HG02763 (cell line): Measurements from ENCODE around the gene CENPO.
A peak's percentile ranks its signal among the peaks of the same experiment; 100 is the strongest.
"Not testable (repeated sequence)": the region's sequence is repeated elsewhere in the genome, so short reads cannot be mapped to it uniquely, and the experiment has no call there.

Source experiments
- ATAC-seq: cut with Tn5 transposase; IDR thresholded peaks from one replicate; pipeline ENCODE4 v1.9.1; 2021; ENCODE audit warnings: mild to moderate bottlenecking, moderate library complexity; ENCODE audit not compliant: unreplicated experiment

CENPO gene

GRCh38 chr2:24822049-24822706, 29.0 kb downstream of the CENPO start:
- ATAC-seq, result no peak

- no peak for ATAC-seq
Measured at GRCh38 chr2:24824071-24824588, 30.9 kb downstream of the CENPO start.

DNA sequence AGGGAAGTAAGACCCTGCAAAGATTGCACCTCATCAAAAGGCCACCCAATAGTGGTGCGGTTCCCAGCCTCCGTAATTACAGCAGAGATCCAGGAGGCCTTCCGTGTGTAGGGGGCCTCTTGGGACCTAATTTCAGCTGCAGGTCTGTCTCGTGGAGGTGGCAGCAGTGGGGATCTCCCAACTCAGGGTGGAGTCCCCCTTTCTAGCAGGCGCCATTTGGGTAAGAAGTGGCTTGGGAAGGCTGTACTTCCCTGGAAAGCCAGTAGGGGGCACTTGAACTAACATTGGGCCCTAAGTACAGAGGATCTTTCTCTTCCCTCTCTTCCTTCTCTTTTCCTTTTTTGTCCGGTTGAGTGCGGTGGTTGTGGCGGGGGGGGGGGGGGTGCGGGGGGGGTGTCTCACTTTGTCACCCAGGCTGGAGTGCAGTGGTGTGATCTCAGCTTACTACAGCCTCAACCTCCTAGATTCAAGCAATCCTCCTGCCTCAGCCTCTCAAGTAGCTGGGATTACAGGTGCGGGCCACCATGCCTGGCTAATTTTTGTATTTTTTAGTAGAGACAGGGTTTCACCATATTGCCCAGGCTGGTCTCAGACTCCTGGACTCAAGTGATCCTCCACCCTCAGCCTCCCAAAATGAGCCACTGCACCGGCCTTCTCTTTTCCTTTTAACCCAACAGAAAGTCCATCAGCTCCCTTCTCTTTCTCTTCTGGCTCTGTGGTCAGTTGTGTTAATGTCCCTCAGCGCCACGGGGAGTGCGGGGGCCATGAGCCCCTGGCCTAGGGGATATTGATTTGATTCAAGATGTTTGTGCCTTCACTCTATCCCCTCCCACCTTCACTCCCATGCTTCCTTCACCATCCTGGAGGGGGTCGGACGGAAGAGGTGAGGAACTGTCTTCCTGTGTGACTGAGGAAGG, 32.0 kb downstream of the CENPO start:
- ATAC-seq, result no peak

DNA sequence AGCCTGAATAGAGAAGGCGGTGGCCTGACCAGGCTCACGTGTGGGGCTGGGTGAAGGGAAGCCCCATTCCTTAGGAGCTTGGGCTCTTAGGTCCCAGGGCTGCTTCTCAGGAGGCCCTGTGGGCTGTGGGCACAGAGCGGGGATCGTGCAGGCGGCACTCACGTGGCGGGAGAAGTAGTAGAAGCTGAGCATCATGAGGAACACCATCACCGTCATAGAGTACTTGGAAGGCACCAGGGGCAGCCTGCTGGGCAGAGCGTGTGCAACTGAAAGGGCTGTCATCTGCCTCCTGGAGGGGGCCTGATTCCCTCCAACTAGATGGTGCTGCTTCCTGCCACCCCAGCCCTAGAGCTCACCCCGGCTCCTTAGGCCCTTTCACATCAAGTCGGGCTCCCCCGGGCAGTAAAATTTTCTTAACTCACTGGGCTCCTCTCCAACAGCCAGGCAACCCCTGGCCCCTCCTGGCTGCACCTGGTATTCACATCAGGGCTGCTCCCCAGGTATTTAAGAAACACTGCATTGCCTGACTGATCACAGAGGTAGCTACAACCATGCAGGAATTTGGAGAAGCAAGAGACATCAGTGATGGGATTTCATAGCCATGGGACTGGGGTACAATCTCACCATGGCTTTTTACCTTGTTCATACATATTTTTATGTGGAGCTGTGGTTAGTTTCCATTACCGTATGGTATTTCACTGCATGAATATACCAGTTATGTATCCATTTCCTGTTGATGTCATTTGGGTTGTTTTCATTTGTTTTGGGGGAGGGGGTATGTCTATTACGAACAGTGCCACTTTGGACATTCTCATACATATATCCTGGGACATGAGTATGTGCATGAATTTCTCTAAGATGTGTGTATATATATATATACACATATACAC, 32.9 kb downstream of the CENPO start:
- no peak for ATAC-seq

- ATAC-seq, result no peak
Measured at GRCh38 chr2:24826773-24827145, 33.5 kb downstream of the CENPO start.

- peak; percentile 59 for ATAC-seq
Measured at GRCh38 chr2:24827321-24828237, 34.4 kb downstream of the CENPO start.

DNA sequence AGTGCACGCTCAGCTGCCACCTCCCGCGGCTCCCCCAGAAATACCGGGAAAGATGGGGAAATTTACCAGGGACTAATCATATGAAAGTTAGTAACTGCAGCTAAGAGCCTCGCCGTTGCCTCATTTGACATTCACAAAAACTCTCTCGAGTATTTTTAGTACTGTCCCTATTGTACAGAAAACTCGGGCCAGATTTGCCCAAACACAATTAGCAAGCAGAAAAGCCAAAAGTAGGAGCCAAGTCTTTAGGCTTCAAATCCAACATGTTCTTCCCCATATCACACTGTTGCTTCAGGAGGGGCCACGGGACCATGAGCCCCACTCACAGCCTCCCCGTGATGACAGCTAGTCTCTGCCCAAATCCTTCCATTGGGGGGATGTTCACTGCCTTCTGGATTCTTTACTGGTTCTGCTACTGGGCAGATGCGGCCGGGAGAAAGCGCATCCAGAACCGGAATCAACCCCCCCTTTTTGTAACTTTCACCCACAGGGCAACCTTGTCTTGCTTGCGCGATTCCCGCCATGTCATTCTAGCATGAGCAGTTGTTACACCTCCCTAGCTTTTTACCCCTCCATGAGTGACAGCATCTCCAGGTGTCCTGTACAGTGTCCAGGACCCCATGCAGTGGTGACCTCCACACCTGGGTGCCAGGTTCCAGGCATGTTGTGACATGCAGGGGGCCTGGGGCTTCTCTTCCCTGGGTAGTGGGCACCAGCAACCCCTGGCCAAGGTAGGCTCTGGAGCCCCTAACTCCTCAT, 35.2 kb downstream of the CENPO start:
- ATAC-seq, result no peak

GRCh38 chr2:24830351-24830750, 37.1 kb downstream of the CENPO start:
- ATAC-seq, result no peak

DNA sequence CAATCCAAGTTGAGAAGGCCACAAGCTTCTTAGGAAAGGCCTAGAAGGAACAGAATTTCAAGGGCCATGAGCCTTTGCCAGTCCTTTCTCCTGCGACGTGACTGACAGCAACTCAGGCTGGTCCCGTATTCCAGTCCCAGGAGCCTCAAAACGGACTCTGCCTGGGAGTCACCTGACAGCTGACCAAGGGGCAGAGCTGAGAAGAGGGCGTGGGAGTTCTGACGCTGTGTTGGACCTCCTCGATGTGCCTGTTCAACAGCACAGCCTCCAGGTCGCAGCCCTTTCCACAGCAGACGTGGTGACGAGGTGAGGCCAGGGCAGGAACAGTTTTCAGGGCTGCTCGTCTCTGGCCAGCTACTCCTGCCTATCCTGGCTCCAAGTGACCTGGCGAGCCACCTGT, 37.6 kb downstream of the CENPO start:
- no peak for ATAC-seq

DNA sequence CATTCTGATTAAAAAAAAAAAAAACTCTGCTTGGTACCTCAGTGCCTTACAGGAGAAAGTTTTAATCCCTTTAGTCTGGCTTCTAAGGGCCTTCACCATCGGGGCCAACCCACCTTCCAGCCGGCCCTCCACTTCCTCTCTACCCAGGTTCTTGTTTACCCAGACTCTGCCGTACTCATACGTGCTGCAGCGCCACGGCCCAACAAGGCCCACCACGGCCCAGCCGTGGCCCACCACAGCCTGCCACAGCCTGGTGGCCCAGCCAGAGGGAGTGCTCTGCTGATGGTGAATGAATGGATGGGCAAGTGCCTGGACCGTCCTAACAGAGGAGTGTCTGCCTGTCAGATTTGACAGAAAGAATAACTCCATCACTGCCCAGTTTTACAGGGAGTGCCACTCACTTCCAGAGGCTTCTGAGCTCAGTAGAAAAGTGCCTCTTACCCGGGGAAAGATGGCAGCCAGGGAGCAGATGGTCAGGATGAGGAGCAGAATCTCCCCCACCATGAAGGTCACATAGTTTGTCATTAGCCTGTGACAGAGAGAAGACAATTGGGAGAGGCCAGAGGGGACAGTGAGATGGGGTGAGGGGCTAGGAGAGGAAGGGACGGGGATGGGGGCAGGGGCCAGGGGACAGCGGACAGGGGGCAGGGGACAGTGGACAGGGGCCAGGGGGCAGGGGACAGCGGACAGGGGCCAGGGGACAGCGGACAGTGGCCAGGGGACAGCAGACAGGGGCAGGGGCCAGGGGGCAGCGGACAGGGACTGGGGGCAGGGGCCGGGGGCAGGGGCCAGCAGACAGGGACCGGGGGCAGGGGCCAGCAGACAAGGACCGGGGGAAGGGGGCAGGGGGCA, 38.2 kb downstream of the CENPO start:
- ATAC-seq, result no peak

DNA sequence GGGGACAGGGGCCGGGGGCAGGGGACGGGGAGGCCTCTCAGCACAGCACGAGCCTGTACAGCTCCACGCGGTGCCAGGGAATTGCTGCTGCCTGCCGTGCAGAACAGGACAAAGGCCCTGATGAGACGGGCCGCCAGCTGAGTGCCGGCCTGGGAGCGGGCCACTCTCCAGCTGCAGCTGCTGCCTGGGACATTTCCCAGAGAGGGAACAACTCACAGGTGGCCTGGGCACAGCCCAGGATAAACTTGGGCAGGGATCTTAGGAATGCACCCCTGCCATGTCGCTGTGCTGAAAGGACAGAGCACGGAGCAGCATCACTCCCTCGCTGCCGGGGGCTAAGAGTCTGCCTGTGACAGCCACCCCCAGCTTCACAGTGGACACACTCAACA, 38.8 kb downstream of the CENPO start:
- ATAC-seq, result no peak

DNA sequence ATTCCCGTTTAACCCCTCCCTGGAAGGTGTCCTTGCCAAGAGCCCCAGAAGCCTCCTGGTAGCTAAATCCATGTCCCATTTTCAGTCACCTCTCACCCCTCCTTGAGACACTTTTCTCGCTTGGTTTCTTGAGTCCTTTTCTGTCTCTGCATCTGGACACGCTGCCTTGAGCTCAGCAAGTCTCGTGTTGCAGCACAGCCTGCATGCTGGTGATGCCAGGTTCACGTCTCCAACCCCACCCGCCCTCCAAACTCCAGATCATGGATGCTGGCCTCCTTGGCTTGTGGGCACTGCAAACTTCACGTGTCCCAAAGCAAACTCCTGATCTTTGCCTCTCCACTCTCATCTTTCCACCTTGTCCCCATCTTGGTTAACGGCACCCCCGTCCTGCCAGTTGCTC, 39.3 kb downstream of the CENPO start:
- ATAC-seq, result no peak

GRCh38 chr2:24832931-24833701, 39.9 kb downstream of the CENPO start:
- ATAC-seq, result no peak

- no peak for ATAC-seq
Measured at GRCh38 chr2:24833821-24834732, 40.9 kb downstream of the CENPO start.

DNA sequence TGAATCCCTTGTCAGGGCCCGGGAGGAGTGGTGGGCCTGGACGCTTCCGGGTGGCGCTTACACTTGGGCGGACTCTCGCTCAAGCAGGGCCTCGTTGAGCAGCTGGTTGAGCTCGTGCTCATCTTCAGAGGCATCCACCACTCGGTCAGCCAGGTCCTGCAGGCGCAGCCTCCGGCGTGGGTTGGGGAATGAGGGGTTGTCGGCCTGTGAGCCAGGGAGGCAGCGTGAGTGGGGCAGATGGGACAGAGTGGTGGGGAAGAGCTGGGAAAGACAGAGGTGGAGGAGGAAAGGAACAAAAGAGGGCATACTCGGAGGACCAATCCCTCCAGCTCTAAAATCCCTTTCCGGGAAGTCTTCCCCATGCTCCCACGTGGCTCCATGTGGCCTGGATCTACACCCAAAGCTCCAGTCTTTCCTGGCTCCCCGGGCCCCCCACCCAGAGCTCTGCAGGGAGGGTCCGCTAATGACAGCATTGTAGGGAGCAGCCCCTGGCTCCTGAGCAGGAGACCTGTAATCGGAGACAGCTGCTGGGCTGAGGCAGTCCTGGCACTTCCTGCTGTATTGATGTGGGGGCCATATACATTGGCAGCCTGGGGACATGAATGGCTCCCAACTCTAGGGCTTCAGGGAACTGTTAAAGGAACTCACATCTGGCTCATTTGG, 41.6 kb downstream of the CENPO start:
- ATAC-seq, result no peak

GRCh38 chr2:24835411-24835810, 42.2 kb downstream of the CENPO start:
- not testable (repeated sequence) for ATAC-seq
